K562 (cell line): ENCODE results near the gene C1orf167. TPM values are rescaled to one million over a fixed set of nuclear protein-coding genes. Genes with fewer than 3 reads are reported as not detected.
A peak's percentile ranks its signal among the peaks of the same experiment; 100 is the strongest.

ENCODE experiments used
- ATF1 ChIP-seq, 2 experiments: fragments of 450-650 bp in 1 of 2; IDR thresholded peaks; 2 replicates each; pipeline ENCODE4 v1.6.1; 2016; ENCODE audit warnings: missing compliant biosample characterization in 1 of 2, missing genetic modification characterization in 1 of 2
- COPS2 ChIP-seq: fragments of 450-650 bp; conservative IDR thresholded peaks from 2 replicates; pipeline ENCODE4 v1.6.1; 2016; ENCODE audit warnings: mild to moderate bottlenecking, moderate library complexity
- ESRRB ChIP-seq: fragments of 250-450 bp; sonication (Bioruptor Pico); IDR thresholded peaks from 2 replicates; pipeline ENCODE4 v1.5.0; 2020; ENCODE audit warnings: mild to moderate bottlenecking, moderate library complexity, borderline replicate concordance
- IRF2 ChIP-seq: sonication (generic); formaldehyde crosslinking; IDR thresholded peaks from 2 replicates; pipeline ENCODE4 v1.8.1; 2022; ENCODE audit warnings: mild to moderate bottlenecking, missing genetic modification reagents
- RAD51 ChIP-seq: fragments of 450-650 bp; IDR thresholded peaks from 2 replicates; pipeline ENCODE4 v1.7.1; 2016; ENCODE audit warnings: low read depth, mild to moderate bottlenecking, borderline replicate concordance
- SMC3 ChIP-seq: conservative IDR thresholded peaks from 2 replicates; pipeline ENCODE4 v1.6.1; 2011; ENCODE audit warnings: low read depth, low read length, improper control_type of control experiment; ENCODE audit not compliant: insufficient read depth
- SNRNP70 ChIP-seq: fragments of 200-400 bp; formaldehyde crosslinking; optimal IDR thresholded peaks from 2 replicates; pipeline ENCODE3; 2017; ENCODE audit warnings: low read depth, low read length
- TSC22D4 ChIP-seq: fragments of 450-650 bp; IDR thresholded peaks from 2 replicates; pipeline ENCODE4 v1.6.1; 2016; ENCODE audit warnings: missing genetic modification characterization, missing biosample characterization, control low read depth
- ZKSCAN3 ChIP-seq: fragments of 250-450 bp; sonication (Bioruptor Pico); IDR thresholded peaks from 2 replicates; pipeline ENCODE4 v1.4.0; 2020
- ZNF239 ChIP-seq: fragments of 250-450 bp; sonication (Bioruptor Pico); IDR thresholded peaks from 2 replicates; pipeline ENCODE4 v1.4.0; 2020; ENCODE audit warnings: mild to moderate bottlenecking
- ZNF354B ChIP-seq: fragments of 250-450 bp; sonication (Bioruptor Pico); IDR thresholded peaks from 2 replicates; pipeline ENCODE4 v1.4.0; 2020
- ZNF75A ChIP-seq: fragments of 450-650 bp; formaldehyde crosslinking; IDR thresholded peaks from 2 replicates; pipeline ENCODE4 v1.4.0; 2020; ENCODE audit warnings: mild to moderate bottlenecking
- ZNF764 ChIP-seq: fragments of 250-450 bp; sonication (Bioruptor Pico); IDR thresholded peaks from 2 replicates; pipeline ENCODE4 v1.4.0; 2020; ENCODE audit warnings: low read depth, mild to moderate bottlenecking, moderate library complexity
- polyA plus RNA-seq, 8 experiments: library from polyadenylated mRNA; depleted of rRNA in 4 of 8; stranded (reverse) in 5 of 8; unstranded in 3 of 8; fragments of >200 nt; fragmentation: Nextera tagmentation in 2 of 8; fragmentation: Illumina TruSeq in 1 of 8; extraction: Ambion mirVana in 2 of 8; extraction: Trizol in 1 of 8; gene quantifications; 2 replicates each; pipeline versions ENCODE4 v1.2.1 to v1.2.3, GENCODE V29; 2011 to 2014; ENCODE audit warnings: inconsistent platforms in 1 of 8, missing spikeins in 1 of 8
- total RNA-seq, 7 experiments: library from RNA; depleted of rRNA in 6 of 7; stranded (reverse); fragments of >200 nt in 6 of 7; fragmentation: Illumina TruSeq in 2 of 7; extraction: Trizol in 2 of 7; gene quantifications; 2 replicates each; pipeline versions ENCODE4 v1.2.1 to v1.2.3, GENCODE V29; 2011 to 2021; ENCODE audit warnings: low replicate concordance in 1 of 7
- TF ChIP-seq, protein P1 (sequence below): fragments of 150-350 bp; conservative IDR thresholded peaks from 2 replicates; pipeline ENCODE4 v1.6.1; 2014; ENCODE audit warnings: low read length
- TF ChIP-seq, protein P2 (sequence below): IDR thresholded peaks from 2 replicates; pipeline ENCODE4 v1.6.1; 2014; ENCODE audit warnings: antibody characterized with exemption
- TF ChIP-seq, protein P3 (sequence below): sonication (generic); formaldehyde crosslinking; IDR thresholded peaks from 2 replicates; pipeline ENCODE4 v1.8.0; 2022; ENCODE audit warnings: mild to moderate bottlenecking, missing genetic modification reagents
- TF ChIP-seq, protein P4 (sequence below): fragments of 250-450 bp; sonication (Bioruptor Pico); IDR thresholded peaks from 2 replicates; pipeline ENCODE4 v1.5.0; 2020; ENCODE audit warnings: mild to moderate bottlenecking
- TF ChIP-seq, protein P5 (sequence below): fragments of 250-450 bp; sonication (Bioruptor Pico); IDR thresholded peaks from 2 replicates; pipeline ENCODE4 v1.8.0; 2021; ENCODE audit warnings: borderline replicate concordance, mild to moderate bottlenecking, moderate library complexity; ENCODE audit not compliant: poor library complexity, severe bottlenecking

The C1orf167 gene
- total and polyA plus RNA-seq, 9 of the 15 experiments (the other 6 are each of a cell fraction or from before 2014, with no cell fraction given) = 0.22 to 0.86 (median 0.31) TPM; not detected in 2

DNA sequence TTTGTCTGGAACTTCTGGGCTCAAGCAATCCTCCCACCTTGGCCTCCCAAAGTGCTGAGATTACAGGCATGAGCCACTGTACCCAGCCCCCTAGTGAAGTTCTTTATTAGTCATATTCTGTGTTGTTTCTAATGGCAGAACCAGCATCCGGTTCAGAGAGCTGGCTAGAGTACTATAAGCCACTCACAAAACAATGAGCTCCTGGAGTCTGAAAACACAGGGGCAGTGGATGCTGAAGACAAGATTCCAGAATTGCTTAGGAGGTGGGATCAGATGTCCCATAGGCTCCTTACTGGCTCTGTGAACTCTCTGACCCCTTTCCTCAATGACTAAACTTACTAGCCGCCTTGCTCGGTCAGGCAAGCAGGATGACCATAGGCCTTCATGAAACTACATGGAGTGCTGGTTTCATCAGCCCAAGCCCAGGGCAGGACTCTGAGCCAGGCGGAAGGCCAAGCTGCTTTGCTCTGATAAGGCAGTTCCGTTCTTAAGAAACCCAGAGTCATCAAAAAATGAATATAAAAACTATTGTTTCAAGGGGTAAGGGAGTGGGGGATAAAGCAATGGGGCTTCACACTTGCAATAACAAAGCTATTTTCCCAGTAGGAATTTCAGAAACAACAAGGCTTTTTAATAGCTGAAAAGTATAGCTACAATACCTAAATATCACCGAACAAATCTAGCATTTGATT is 35.7 kb downstream of the C1orf167 start (continued):
- TF ChIP-seq TSC22D4 (tag) = no peak
- TF ChIP-seq, protein P1, sequence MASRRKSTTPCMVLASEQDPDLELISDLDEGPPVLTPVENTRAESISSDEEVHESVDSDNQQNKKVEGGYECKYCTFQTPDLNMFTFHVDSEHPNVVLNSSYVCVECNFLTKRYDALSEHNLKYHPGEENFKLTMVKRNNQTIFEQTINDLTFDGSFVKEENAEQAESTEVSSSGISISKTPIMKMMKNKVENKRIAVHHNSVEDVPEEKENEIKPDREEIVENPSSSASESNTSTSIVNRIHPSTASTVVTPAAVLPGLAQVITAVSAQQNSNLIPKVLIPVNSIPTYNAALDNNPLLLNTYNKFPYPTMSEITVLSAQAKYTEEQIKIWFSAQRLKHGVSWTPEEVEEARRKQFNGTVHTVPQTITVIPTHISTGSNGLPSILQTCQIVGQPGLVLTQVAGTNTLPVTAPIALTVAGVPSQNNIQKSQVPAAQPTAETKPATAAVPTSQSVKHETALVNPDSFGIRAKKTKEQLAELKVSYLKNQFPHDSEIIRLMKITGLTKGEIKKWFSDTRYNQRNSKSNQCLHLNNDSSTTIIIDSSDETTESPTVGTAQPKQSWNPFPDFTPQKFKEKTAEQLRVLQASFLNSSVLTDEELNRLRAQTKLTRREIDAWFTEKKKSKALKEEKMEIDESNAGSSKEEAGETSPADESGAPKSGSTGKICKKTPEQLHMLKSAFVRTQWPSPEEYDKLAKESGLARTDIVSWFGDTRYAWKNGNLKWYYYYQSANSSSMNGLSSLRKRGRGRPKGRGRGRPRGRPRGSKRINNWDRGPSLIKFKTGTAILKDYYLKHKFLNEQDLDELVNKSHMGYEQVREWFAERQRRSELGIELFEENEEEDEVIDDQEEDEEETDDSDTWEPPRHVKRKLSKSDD = no peak
- no peak for TF ChIP-seq SNRNP70
- TF ChIP-seq, protein P2, sequence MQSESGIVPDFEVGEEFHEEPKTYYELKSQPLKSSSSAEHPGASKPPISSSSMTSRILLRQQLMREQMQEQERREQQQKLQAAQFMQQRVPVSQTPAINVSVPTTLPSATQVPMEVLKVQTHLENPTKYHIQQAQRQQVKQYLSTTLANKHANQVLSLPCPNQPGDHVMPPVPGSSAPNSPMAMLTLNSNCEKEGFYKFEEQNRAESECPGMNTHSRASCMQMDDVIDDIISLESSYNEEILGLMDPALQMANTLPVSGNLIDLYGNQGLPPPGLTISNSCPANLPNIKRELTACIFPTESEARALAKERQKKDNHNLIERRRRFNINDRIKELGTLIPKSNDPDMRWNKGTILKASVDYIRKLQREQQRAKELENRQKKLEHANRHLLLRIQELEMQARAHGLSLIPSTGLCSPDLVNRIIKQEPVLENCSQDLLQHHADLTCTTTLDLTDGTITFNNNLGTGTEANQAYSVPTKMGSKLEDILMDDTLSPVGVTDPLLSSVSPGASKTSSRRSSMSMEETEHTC = no peak
- TF ChIP-seq ZNF239 = peak; percentile 80
- TF ChIP-seq ESRRB (CRISPR knock-in tag) = no peak; the same call in 1 of the 2 replicates
- TF ChIP-seq, protein P3, sequence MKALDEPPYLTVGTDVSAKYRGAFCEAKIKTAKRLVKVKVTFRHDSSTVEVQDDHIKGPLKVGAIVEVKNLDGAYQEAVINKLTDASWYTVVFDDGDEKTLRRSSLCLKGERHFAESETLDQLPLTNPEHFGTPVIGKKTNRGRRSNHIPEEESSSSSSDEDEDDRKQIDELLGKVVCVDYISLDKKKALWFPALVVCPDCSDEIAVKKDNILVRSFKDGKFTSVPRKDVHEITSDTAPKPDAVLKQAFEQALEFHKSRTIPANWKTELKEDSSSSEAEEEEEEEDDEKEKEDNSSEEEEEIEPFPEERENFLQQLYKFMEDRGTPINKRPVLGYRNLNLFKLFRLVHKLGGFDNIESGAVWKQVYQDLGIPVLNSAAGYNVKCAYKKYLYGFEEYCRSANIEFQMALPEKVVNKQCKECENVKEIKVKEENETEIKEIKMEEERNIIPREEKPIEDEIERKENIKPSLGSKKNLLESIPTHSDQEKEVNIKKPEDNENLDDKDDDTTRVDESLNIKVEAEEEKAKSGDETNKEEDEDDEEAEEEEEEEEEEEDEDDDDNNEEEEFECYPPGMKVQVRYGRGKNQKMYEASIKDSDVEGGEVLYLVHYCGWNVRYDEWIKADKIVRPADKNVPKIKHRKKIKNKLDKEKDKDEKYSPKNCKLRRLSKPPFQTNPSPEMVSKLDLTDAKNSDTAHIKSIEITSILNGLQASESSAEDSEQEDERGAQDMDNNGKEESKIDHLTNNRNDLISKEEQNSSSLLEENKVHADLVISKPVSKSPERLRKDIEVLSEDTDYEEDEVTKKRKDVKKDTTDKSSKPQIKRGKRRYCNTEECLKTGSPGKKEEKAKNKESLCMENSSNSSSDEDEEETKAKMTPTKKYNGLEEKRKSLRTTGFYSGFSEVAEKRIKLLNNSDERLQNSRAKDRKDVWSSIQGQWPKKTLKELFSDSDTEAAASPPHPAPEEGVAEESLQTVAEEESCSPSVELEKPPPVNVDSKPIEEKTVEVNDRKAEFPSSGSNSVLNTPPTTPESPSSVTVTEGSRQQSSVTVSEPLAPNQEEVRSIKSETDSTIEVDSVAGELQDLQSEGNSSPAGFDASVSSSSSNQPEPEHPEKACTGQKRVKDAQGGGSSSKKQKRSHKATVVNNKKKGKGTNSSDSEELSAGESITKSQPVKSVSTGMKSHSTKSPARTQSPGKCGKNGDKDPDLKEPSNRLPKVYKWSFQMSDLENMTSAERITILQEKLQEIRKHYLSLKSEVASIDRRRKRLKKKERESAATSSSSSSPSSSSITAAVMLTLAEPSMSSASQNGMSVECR (CRISPR knock-in tag) = no peak
- TF ChIP-seq, protein P4, sequence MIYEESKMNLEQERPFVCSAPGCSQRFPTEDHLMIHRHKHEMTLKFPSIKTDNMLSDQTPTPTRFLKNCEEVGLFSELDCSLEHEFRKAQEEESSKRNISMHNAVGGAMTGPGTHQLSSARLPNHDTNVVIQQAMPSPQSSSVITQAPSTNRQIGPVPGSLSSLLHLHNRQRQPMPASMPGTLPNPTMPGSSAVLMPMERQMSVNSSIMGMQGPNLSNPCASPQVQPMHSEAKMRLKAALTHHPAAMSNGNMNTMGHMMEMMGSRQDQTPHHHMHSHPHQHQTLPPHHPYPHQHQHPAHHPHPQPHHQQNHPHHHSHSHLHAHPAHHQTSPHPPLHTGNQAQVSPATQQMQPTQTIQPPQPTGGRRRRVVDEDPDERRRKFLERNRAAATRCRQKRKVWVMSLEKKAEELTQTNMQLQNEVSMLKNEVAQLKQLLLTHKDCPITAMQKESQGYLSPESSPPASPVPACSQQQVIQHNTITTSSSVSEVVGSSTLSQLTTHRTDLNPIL (CRISPR knock-in tag) = peak; percentile 70; the same call in 1 of the 2 replicates
- TF ChIP-seq, protein P5, sequence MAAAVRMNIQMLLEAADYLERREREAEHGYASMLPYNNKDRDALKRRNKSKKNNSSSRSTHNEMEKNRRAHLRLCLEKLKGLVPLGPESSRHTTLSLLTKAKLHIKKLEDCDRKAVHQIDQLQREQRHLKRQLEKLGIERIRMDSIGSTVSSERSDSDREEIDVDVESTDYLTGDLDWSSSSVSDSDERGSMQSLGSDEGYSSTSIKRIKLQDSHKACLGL (CRISPR knock-in tag) = peak; percentile 63
- no peak for TF ChIP-seq IRF2 (CRISPR knock-in tag)
- peak; percentile 8; the same call in 1 of the 2 replicates for TF ChIP-seq ZNF354B (CRISPR knock-in tag)
- TF ChIP-seq SMC3 = no peak
- no peak for TF ChIP-seq ZKSCAN3 (CRISPR knock-in tag)
- TF ChIP-seq COPS2 = no peak
- no peak for TF ChIP-seq ATF1 (CRISPR knock-in tag; IDR thresholded peaks at IDR 0.05)
- no peak for TF ChIP-seq ATF1 (tag; IDR thresholded peaks at IDR 0.05)
- no peak for TF ChIP-seq ZNF764 (CRISPR knock-in tag)
- TF ChIP-seq RAD51 = no peak
- TF ChIP-seq ZNF75A = no peak
